ENCODE results near the gene NSD2. TPM values are rescaled to one million over a fixed set of nuclear protein-coding genes. Genes with fewer than 3 reads are reported as not detected.

NSD2 gene
- total RNA-seq, 4 donors from 2014 or later = 19.1 to 33.1 (median 28.8) TPM

DNA sequence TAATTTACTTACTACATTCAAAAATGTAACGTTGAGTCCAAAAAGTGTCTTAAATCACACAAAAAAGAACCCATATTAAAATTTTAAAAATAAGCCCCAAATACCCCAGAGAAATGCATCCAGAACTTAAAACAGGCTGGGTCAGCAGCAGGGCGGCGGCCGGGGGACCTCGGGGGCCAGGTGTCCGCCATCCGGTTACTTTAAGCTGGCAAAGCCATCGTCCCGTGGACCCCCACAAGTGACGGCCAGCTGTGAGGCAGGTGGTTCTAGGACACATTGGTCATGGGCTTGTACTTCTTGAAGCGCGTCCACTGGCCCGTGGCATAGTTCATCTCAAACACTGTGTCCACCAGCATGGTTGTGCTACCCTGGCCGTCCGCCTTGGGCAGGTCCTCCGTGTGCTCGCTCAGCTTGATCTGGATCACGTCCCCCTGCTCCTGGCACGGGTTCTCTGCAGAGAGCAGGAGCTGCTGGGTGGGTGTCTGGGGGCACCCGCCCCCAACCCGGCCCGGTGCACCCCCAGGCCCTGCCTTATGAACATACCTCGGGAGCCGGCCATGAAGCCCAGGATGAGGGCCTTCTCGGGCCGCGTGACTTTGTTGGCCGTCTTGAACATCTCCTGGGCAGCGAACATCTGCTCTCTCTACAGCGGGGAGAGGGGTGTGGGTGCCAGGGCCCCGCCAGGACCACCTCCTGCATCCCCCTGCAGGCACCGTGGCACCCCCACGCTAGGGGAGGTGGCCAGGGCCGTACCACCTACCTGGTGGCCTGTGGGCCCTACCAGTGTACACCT is 112.1 kb downstream of the NSD2 start:
- ATAC-seq (ENCODE audit: low FRiP score) = no peak
- TF ChIP-seq, protein P1, sequence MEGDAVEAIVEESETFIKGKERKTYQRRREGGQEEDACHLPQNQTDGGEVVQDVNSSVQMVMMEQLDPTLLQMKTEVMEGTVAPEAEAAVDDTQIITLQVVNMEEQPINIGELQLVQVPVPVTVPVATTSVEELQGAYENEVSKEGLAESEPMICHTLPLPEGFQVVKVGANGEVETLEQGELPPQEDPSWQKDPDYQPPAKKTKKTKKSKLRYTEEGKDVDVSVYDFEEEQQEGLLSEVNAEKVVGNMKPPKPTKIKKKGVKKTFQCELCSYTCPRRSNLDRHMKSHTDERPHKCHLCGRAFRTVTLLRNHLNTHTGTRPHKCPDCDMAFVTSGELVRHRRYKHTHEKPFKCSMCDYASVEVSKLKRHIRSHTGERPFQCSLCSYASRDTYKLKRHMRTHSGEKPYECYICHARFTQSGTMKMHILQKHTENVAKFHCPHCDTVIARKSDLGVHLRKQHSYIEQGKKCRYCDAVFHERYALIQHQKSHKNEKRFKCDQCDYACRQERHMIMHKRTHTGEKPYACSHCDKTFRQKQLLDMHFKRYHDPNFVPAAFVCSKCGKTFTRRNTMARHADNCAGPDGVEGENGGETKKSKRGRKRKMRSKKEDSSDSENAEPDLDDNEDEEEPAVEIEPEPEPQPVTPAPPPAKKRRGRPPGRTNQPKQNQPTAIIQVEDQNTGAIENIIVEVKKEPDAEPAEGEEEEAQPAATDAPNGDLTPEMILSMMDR (IDR thresholded peaks at IDR 0.05) = no peak
- no peak for DNase-seq (ENCODE audit: low spot score)

DNA sequence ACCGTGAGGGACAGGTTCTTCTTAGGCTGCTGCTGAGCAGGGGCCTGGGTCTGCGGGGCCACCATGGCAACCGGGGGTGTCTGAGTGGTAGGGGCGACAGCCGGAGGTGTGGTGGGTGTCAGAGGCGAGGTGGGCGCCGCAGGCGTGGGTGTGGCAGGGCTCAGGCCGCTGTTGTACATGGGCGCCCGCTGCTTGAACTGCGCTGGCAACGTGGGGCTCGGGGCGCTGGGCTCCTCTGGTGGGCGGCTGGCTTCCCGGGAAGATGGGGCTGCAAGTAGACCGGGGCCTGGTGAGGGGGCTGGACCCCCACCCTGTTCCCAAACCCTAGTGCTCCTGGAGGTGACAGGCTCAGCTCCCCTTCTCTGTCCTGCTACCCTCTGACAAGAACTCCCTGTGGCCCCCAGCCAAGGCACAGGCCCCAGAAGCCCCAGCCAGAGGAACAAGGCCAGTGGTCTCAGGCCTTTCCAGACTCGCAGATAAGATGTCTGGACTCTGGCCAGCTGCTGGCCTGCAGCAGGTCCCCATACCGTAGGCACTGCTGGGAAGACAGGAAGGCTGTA is 112.7 kb downstream of the NSD2 start:
- DNase-seq (ENCODE audit: low spot score) (no peak), ATAC-seq (ENCODE audit: low FRiP score) (no peak)
- TF ChIP-seq, protein P1 (IDR thresholded peaks at IDR 0.05) = no peak

DNA sequence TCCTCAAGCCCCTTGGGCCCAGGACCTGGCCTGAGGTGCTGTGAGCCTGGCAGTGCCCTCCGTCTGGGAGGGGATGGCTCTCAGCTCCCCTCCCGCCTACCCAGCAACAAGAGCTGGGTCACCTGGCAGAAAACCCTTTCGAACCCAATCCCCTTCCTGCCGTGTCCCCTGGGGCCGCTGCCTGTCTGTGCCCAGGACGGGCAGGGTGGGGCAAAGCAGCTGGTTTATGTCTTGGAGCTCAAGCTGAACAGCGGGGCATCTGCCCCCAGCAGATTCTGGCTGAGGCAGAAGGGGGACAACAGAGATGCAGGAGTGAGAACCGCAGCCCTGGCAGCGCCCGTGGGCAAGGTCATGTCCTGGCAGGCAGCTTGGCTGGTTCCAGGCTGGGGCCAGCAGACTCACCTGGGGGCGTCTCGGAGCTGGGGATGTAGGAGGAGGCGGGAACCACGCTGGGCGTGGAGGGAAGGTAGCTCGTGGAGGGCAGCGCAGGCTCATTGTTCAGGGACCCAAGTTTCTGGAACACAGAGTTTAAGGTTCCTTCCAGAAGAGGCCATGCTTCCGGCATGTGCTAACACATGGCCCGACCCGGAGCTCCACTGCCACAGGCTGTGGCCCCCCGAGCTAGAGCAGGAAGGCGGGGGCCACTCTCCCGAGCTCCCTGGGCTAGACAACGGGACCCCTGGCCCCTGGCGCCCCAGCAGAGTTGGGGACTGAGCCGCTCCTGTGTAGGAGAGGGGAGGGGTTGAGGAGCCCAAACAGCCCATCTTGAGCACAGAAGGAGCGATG is 113.4 kb downstream of the NSD2 start:
- TF ChIP-seq, protein P1 (IDR thresholded peaks at IDR 0.05) = no peak
- ATAC-seq (ENCODE audit: low FRiP score) (no peak), DNase-seq (ENCODE audit: low spot score) (no peak)

DNA sequence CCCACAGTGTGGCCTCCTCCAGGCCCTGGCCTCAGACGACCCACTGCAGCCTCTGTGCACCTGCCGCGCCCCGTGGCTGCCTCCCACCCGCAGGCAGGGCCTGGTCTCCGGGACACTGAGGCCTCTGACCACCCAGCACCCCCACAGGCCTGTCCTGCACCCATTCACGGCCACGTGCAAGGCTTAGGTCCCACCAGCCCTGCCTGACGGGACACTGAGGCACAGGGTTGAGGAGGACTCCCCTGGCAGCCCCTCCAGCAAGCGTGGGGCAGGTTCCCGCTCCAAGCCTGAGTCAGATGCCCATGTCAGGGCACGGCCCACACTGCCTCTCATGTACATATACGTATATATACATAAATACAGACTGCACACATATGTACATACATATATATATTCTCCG is 114.1 kb downstream of the NSD2 start:
- ATAC-seq (ENCODE audit: low FRiP score) (no peak), DNase-seq (ENCODE audit: low spot score) (no peak)
- TF ChIP-seq, protein P1 (IDR thresholded peaks at IDR 0.05) = no peak

DNA sequence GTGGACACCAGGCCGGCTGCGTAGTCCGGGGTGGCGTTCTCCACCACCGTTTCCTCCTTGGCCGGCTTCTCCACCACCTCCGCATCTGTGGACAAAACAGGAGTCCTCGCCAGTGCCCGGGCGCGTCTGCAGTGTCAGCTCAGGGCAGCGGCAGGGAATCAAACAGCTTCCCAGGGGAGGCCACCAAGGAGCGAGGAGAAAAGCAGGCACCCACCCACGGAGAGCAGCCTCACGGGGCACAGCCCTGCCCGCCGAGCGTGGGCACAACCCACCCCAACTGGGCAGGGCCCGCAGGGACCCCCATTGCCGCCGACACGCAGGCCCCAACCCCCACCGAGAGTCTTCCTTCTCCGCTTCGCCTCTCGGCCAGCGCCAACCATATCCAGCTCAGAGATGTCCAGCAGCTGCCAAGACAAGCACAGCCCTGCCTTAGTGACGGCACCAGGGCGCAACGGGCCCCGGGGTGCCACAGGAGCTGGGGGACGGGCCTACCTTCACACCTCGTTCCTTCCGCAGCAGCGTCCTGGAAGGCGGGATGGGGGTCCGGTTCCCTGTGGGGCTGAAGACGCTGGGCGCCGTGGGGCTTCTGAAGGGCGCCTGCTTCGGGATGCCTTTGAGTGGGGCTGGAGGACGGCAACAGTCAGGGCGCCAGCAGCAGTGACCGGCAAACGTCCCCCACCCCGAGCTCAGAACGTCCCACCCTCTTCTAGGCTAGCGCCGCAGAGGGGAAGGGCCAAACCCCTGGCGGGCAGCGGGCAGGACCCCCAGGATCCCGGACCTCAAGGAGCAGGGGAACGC is 114.8 kb downstream of the NSD2 start:
- no peak for DNase-seq (ENCODE audit: low spot score)
- TF ChIP-seq, protein P1 (IDR thresholded peaks at IDR 0.05) = no peak
- no peak for ATAC-seq (ENCODE audit: low FRiP score)

DNA sequence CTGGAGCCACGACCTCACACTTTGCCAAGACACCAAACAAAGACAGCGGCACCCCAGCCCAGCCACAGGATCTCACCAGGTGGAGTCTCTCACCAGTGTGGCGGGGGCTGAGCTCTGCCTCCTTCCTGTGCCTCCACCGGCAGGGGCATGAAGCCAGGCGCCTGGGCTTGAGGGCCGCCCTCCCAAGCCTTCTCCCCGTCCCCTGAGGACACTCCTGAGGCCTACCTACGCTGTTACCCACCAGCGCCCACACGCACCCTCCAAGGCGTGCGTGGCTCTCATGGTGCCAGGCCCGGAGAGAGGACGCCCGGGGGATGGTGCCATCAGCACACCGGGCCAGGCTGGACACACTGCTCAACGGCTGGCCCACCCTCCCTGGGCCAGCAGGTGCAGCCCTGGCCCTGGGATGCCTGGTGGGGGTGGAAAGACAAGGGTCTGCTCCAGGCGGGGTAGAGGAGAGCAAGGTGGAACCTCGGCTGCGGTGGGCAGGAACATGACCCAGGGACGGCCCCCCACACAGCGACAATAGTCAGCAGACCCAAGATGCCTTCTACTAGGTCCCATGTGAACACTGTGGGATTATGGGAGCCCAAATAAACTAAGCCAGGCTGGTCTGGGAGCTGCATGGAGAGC is 115.5 kb downstream of the NSD2 start:
- TF ChIP-seq, protein P1 (IDR thresholded peaks at IDR 0.05) = no peak
- ATAC-seq (ENCODE audit: low FRiP score) (no peak), DNase-seq (ENCODE audit: low spot score) (no peak)
